Spleen (tissue), 7 donors: Measurements from ENCODE around the gene KPNA3.

Experiments
- CTCF ChIP-seq, 11 experiments: fragments of 200-600 bp in 7 of 11; fragments of 450-650 bp in 4 of 11; sonication (generic) in 4 of 11; IDR thresholded peaks in 8 of 11; conservative IDR thresholded peaks in 3 of 11; 1 replicate in 7 of 11; 2 replicates in 4 of 11; pipeline versions ENCODE4 v1.4.0 to v1.8.0; 2016 to 2021; ENCODE audit warnings: antibody characterized with exemption in 11 of 11, inconsistent platforms in 4 of 11, mild to moderate bottlenecking in 1 of 11
- POLR2A ChIP-seq, 3 donors: fragments of 450-650 bp; IDR thresholded peaks; one replicate each; pipeline ENCODE4 v1.5.1; 2017; ENCODE audit warnings: antibody characterized with exemption in 3 of 3, mild to moderate bottlenecking in 1 of 3
- POLR2AphosphoS5 ChIP-seq, 3 donors: sonication (generic); formaldehyde crosslinking; IDR thresholded peaks; one replicate each; pipeline ENCODE4 v1.5.1; 2017; ENCODE audit warnings: antibody characterized with exemption in 3 of 3
- donor health status: DM: no; HTN: no; CAD: no; lungs with moderate emphysema.
- donor health status: DM: no; HTN: no; CAD: no.
- donor health status: DM: no; HTN: no; CAD: no.

DNA sequence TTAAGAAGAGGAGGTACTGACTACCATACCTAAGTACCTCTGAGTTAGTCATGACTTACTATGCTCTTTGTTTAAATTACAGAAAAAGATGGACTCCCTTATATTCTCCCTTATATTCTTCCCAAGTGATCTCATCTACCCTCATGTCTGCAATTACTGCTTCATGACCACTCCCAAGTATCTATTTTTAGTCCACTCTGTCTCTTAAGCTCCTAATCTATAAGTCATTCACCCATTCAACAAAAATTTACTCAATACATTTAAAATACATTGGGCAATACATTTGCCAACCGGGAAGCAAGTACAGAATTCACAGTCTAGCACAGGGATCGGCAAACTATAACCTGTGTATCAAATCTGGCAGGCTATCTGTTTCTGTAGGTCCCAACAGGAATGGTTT lies 42.6 kb downstream of the KPNA3 start:
- TF ChIP-seq CTCF (IDR thresholded peaks at IDR 0.05 in 8 of 11, conservative IDR thresholded peaks at IDR 0.05 in 3 of 11) = no peak
- TF ChIP-seq POLR2A (IDR thresholded peaks at IDR 0.05) = no peak
- TF ChIP-seq POLR2AphosphoS5 (IDR thresholded peaks at IDR 0.05) = no peak
